HEK293 (cell line): ENCODE data around the gene AJUBA.

Experiments
- BCL11B ChIP-seq: fragments of 450-650 bp; formaldehyde crosslinking; IDR thresholded peaks from 2 replicates; pipeline ENCODE4 v1.5.1; 2016; ENCODE audit warnings: low read depth, missing biosample characterization, missing genetic modification characterization
- CTCF ChIP-seq: fragments of 450-650 bp; formaldehyde crosslinking; IDR thresholded peaks from 2 replicates; pipeline ENCODE4 v1.5.1; 2016; ENCODE audit warnings: missing biosample characterization, missing genetic modification characterization
- FEZF1 ChIP-seq: fragments of 450-650 bp; formaldehyde crosslinking; IDR thresholded peaks from 2 replicates; pipeline ENCODE4 v1.5.1; 2016; ENCODE audit warnings: missing biosample characterization, missing genetic modification characterization
- GLIS1 ChIP-seq: fragments of 450-650 bp; formaldehyde crosslinking; IDR thresholded peaks from 2 replicates; pipeline ENCODE4 v1.5.1; 2016; ENCODE audit warnings: missing biosample characterization, missing genetic modification characterization
- GLIS2 ChIP-seq: fragments of 450-650 bp; formaldehyde crosslinking; IDR thresholded peaks from 2 replicates; pipeline ENCODE4 v1.5.1; 2016; ENCODE audit warnings: missing biosample characterization, missing genetic modification characterization
- HOXA7 ChIP-seq: sonication (generic); formaldehyde crosslinking; IDR thresholded peaks from 2 replicates; pipeline ENCODE4 v1.8.1; 2022; ENCODE audit warnings: missing genetic modification reagents, borderline replicate concordance
- IKZF3 ChIP-seq: fragments of 450-650 bp; IDR thresholded peaks from 2 replicates; pipeline ENCODE4 v1.5.0; 2018; ENCODE audit warnings: missing biosample characterization, mild to moderate bottlenecking, missing genetic modification characterization, moderate library complexity
- SCRT1 ChIP-seq: fragments of 450-650 bp; formaldehyde crosslinking; IDR thresholded peaks from 2 replicates; pipeline ENCODE4 v1.5.1; 2016; ENCODE audit warnings: missing biosample characterization, missing genetic modification characterization, borderline replicate concordance
- WT1 ChIP-seq: fragments of 450-650 bp; formaldehyde crosslinking; IDR thresholded peaks from 2 replicates; pipeline ENCODE4 v1.5.1; 2016; ENCODE audit warnings: missing biosample characterization, missing genetic modification characterization
- ZBTB11 ChIP-seq: fragments of 450-650 bp; formaldehyde crosslinking; conservative IDR thresholded peaks from 2 replicates; pipeline ENCODE4 v1.5.1; 2016; ENCODE audit warnings: low read depth, missing biosample characterization, missing genetic modification characterization
- ZBTB44 ChIP-seq: fragments of 450-650 bp; IDR thresholded peaks from 2 replicates; pipeline ENCODE4 v1.5.1; 2018; ENCODE audit warnings: missing biosample characterization, mild to moderate bottlenecking, missing genetic modification characterization
- ZEB2 ChIP-seq: fragments of 450-650 bp; formaldehyde crosslinking; IDR thresholded peaks from 2 replicates; pipeline ENCODE4 v1.5.1; 2016; ENCODE audit warnings: missing biosample characterization, missing genetic modification characterization
- ZNF138 ChIP-seq: fragments of 450-650 bp; formaldehyde crosslinking; IDR thresholded peaks from 2 replicates; pipeline ENCODE4 v1.5.1; 2016; ENCODE audit warnings: missing biosample characterization, missing genetic modification characterization, borderline replicate concordance
- ZNF19 ChIP-seq: fragments of 450-650 bp; formaldehyde crosslinking; IDR thresholded peaks from 2 replicates; pipeline ENCODE4; 2016; ENCODE audit warnings: missing biosample characterization, missing genetic modification characterization, low read depth
- ZNF324 ChIP-seq: fragments of 450-650 bp; formaldehyde crosslinking; IDR thresholded peaks from 2 replicates; pipeline ENCODE4 v1.5.1; 2016; ENCODE audit warnings: missing biosample characterization, missing genetic modification characterization
- ZNF37A ChIP-seq: fragments of 450-650 bp; IDR thresholded peaks from 2 replicates; pipeline ENCODE4 v1.5.1; 2018; ENCODE audit warnings: missing biosample characterization, missing genetic modification characterization
- ZNF433 ChIP-seq: fragments of 450-650 bp; formaldehyde crosslinking; IDR thresholded peaks from 2 replicates; pipeline ENCODE4 v1.5.1; 2016; ENCODE audit warnings: missing biosample characterization, missing genetic modification characterization, low read depth
- ZNF513 ChIP-seq: fragments of 450-650 bp; IDR thresholded peaks from 2 replicates; pipeline ENCODE4 v1.5.1; 2018; ENCODE audit warnings: missing biosample characterization, missing genetic modification characterization
- ZNF514 ChIP-seq: fragments of 450-650 bp; formaldehyde crosslinking; IDR thresholded peaks from 2 replicates; pipeline ENCODE4 v1.5.1; 2016; ENCODE audit warnings: missing biosample characterization, missing genetic modification characterization
- ZNF600 ChIP-seq: fragments of 450-650 bp; formaldehyde crosslinking; IDR thresholded peaks from 2 replicates; pipeline ENCODE4 v1.5.1; 2016; ENCODE audit warnings: missing biosample characterization, missing genetic modification characterization
- ZNF629 ChIP-seq: fragments of 450-650 bp; formaldehyde crosslinking; IDR thresholded peaks from 2 replicates; pipeline ENCODE4 v1.5.1; 2017; ENCODE audit warnings: missing biosample characterization, missing genetic modification characterization
- ZNF692 ChIP-seq: fragments of 450-650 bp; formaldehyde crosslinking; IDR thresholded peaks from 2 replicates; pipeline ENCODE4 v1.5.1; 2016; ENCODE audit warnings: missing biosample characterization, missing genetic modification characterization
- ZNF76 ChIP-seq: fragments of 450-650 bp; formaldehyde crosslinking; IDR thresholded peaks from 2 replicates; pipeline ENCODE4; 2016; ENCODE audit warnings: low read depth, missing biosample characterization, missing genetic modification characterization, borderline replicate concordance
- ZNF768 ChIP-seq: fragments of 450-650 bp; formaldehyde crosslinking; IDR thresholded peaks from 2 replicates; pipeline ENCODE4 v1.5.1; 2018; ENCODE audit warnings: missing biosample characterization, mild to moderate bottlenecking, missing genetic modification characterization
- ZNF792 ChIP-seq: fragments of 450-650 bp; formaldehyde crosslinking; IDR thresholded peaks from 2 replicates; pipeline ENCODE4 v1.5.1; 2016; ENCODE audit warnings: missing biosample characterization, missing genetic modification characterization
- ZSCAN5A ChIP-seq: fragments of 450-650 bp; formaldehyde crosslinking; IDR thresholded peaks from 2 replicates; pipeline ENCODE4 v1.5.1; 2016; ENCODE audit warnings: missing biosample characterization, missing genetic modification characterization
- TF ChIP-seq, protein P1 (sequence below): sonication (generic); formaldehyde crosslinking; IDR thresholded peaks from 2 replicates; pipeline ENCODE4 v1.8.1; 2022; ENCODE audit warnings: mild to moderate bottlenecking, moderate library complexity, missing genetic modification reagents

AJUBA gene

DNA sequence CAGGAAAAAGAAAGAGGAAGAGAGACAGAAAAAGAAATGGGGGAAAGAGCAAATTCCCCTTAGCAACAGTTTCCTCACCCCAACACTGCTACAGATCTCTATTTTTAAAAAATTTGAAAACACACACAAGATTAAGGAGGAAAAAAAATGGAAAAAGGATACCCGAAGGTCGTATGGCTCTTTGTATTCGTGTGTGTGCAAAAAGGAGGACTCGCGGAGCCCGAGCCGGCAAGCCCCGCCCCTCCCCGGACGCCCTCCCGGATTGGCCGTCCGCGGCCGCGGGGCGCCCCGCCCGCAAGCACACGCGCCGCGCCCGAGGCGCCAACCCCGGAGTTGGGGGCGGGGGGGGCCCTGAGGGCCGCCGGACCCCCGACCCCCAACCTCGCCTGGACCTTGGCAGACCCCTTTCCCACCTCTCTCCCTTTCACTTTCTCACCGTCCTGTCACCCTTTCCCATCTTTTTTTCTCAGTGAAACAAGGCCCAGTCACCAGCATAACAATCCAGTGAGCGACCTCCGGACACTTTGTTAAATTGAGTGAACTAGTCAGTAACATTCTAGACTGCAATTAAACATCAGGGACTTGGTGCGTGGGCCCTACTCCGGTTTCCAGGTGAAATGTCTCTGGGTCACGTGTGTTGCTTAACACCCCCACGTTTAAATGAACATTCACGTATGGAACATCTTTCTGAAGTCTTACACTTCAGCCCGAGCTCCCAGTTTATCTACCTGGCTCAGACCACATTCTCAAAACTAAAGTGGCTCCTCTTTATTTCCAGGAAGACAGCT is 27.8 kb upstream of the AJUBA start, which contains the start of gene C14orf93 (continued):
- no peak for TF ChIP-seq ZBTB11 (tag by site-specific recombination)
- peak; percentile 54 for TF ChIP-seq ZNF629 (tag by site-specific recombination)
- no peak for TF ChIP-seq CTCF (tag by site-specific recombination)
- TF ChIP-seq ZNF138 (tag by site-specific recombination), result no peak
- peak; percentile 23 for TF ChIP-seq ZNF692
- TF ChIP-seq ZBTB44 (tag by site-specific recombination), result no peak
- TF ChIP-seq GLIS2, result 0 out of 2 replicates have a peak, but pooled peaks have one; percentile 46
- no peak for TF ChIP-seq ZNF433
- peak; percentile 61 for TF ChIP-seq FEZF1 (tag by site-specific recombination)
- peak; percentile 40; the same call in 1 of the 2 replicates for TF ChIP-seq GLIS1 (tag by site-specific recombination)
- TF ChIP-seq ZNF324 (tag by site-specific recombination), result peak; percentile 56; the same call in 1 of the 2 replicates
- TF ChIP-seq WT1 (tag by site-specific recombination), result no peak
- TF ChIP-seq ZNF768, result no peak
- TF ChIP-seq ZNF514 (tag by site-specific recombination), result no peak
- 0 out of 2 replicates have a peak, but pooled peaks have one; percentile 10 for TF ChIP-seq IKZF3 (tag by site-specific recombination)
- TF ChIP-seq SCRT1 (tag by site-specific recombination), result no peak
- TF ChIP-seq BCL11B (tag by site-specific recombination), result peak; percentile 61; the same call in 1 of the 2 replicates
- 0 out of 2 replicates have a peak, but pooled peaks have one; percentile 47 for TF ChIP-seq ZNF600
- TF ChIP-seq ZNF19 (tag by site-specific recombination), result no peak
- TF ChIP-seq, protein P1, sequence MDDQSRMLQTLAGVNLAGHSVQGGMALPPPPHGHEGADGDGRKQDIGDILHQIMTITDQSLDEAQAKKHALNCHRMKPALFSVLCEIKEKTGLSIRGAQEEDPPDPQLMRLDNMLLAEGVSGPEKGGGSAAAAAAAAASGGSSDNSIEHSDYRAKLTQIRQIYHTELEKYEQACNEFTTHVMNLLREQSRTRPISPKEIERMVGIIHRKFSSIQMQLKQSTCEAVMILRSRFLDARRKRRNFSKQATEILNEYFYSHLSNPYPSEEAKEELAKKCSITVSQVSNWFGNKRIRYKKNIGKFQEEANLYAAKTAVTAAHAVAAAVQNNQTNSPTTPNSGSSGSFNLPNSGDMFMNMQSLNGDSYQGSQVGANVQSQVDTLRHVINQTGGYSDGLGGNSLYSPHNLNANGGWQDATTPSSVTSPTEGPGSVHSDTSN, result no peak
- no peak for TF ChIP-seq ZNF513 (tag by site-specific recombination)
- TF ChIP-seq ZEB2 (tag by site-specific recombination), result peak; percentile 90
- no peak for TF ChIP-seq HOXA7 (CRISPR knock-in tag)
- TF ChIP-seq ZNF76 (tag by site-specific recombination), result no peak
- no peak for TF ChIP-seq ZNF792
- TF ChIP-seq ZSCAN5A (tag by site-specific recombination), result no peak
- TF ChIP-seq ZNF37A (tag by site-specific recombination), result no peak
